A673 (cell line): ENCODE results near the gene LTF. TPM values are rescaled to one million over a fixed set of nuclear protein-coding genes. Genes with fewer than 3 reads are reported as not detected.

Experiments used
- BruUV-seq: library from RNA; stranded (reverse); fragments of 400-500 nt; replicated peaks from 2 replicates; lab custom pipeline; 2021; lab: Mats Ljungman, UMichigan
- CTCF ChIA-PET: fragments of 300-600 bp; sonication (Branson Sonifier 250); formaldehyde crosslinking; loops from one replicate; lab custom pipeline; 2022; ENCODE audit warnings: antibody characterized with exemption; lab: Charles Lee
- POLR2A ChIA-PET: fragments of 300-600 bp; sonication (Branson Sonifier 250); formaldehyde crosslinking; loops from one replicate; lab custom pipeline; 2022; ENCODE audit warnings: antibody characterized with exemption; ENCODE audit not compliant: low non-redundant PET; lab: Charles Lee
- DNase-seq: peaks from one replicate; pipeline ENCODE4 v3.0.0-alpha.2; 2015; ENCODE audit warnings: low spot score
- H3K27ac ChIP-seq: fragments of 200-600 bp; sonication (generic); 2 replicates; pipeline ENCODE4 v1.5.1; 2016; ENCODE audit warnings: mixed run types, low read depth, mild to moderate bottlenecking, mixed read lengths, antibody characterized with exemption, low read length; ENCODE audit not compliant: poor library complexity, severe bottlenecking
- H3K27me3 ChIP-seq: fragments of 200-600 bp; sonication (generic); replicated peaks from 2 replicates; pipeline ENCODE4 v1.6.1; 2017; ENCODE audit warnings: mixed run types, low read depth, mild to moderate bottlenecking, mixed read lengths, antibody characterized with exemption, low read length; ENCODE audit not compliant: insufficient read depth, poor library complexity
- H3K36me3 ChIP-seq: fragments of 200-600 bp; sonication (generic); 2 replicates; pipeline ENCODE4 v1.6.1; 2016; ENCODE audit warnings: mixed run types, mild to moderate bottlenecking, mixed read lengths, antibody characterized with exemption, low read length; ENCODE audit not compliant: insufficient read depth, poor library complexity, severe bottlenecking
- H3K4me1 ChIP-seq: fragments of 200-600 bp; sonication (generic); 2 replicates; pipeline ENCODE4 v1.6.1; 2017; ENCODE audit warnings: mixed run types, mild to moderate bottlenecking, mixed read lengths, antibody characterized with exemption, low read length; ENCODE audit not compliant: insufficient read depth, poor library complexity, severe bottlenecking
- H3K4me3 ChIP-seq: fragments of 200-600 bp; sonication (generic); 2 replicates; pipeline ENCODE4 v1.5.1; 2016; ENCODE audit warnings: low read depth, mixed run types, mild to moderate bottlenecking, mixed read lengths, low read length; ENCODE audit not compliant: poor library complexity, severe bottlenecking
- H3K9me3 ChIP-seq: fragments of 200-600 bp; sonication (generic); 2 replicates; pipeline ENCODE4 v1.6.1; 2016; ENCODE audit warnings: mixed run types, low read depth, mild to moderate bottlenecking, mixed read lengths, antibody characterized with exemption, low read length; ENCODE audit not compliant: poor library complexity, severe bottlenecking
- EZH2 ChIP-seq: fragments of 200-600 bp; sonication (generic); IDR thresholded peaks from 2 replicates; pipeline ENCODE4 v1.6.1; 2017; ENCODE audit warnings: borderline replicate concordance, low read depth, mild to moderate bottlenecking, mixed read lengths, antibody characterized with exemption, low read length; ENCODE audit not compliant: poor library complexity, severe bottlenecking
- intact Hi-C: fragments of 100-400 bp; cut with micrococcal nuclease; formaldehyde crosslinking; loops from one replicate; pipeline ENCODE4 v1.10.0; 2022; ENCODE audit not compliant: unreplicated experiment
- total RNA-seq: library from RNA; stranded (reverse); gene quantifications from 2 replicates; pipeline ENCODE4 v1.2.3, GENCODE V29; 2021
- TF ChIP-seq, protein P1 (sequence below): fragments of 300-800, 200-600 bp; sonication (generic); conservative IDR thresholded peaks from 2 replicates; pipeline ENCODE4 v1.5.1; 2017; ENCODE audit warnings: low read depth, mild to moderate bottlenecking, antibody characterized with exemption, low read length, moderate library complexity, mixed read lengths

Gene LTF
- total RNA-seq, 1 experiment from 2014 or later: not detected

DNA sequence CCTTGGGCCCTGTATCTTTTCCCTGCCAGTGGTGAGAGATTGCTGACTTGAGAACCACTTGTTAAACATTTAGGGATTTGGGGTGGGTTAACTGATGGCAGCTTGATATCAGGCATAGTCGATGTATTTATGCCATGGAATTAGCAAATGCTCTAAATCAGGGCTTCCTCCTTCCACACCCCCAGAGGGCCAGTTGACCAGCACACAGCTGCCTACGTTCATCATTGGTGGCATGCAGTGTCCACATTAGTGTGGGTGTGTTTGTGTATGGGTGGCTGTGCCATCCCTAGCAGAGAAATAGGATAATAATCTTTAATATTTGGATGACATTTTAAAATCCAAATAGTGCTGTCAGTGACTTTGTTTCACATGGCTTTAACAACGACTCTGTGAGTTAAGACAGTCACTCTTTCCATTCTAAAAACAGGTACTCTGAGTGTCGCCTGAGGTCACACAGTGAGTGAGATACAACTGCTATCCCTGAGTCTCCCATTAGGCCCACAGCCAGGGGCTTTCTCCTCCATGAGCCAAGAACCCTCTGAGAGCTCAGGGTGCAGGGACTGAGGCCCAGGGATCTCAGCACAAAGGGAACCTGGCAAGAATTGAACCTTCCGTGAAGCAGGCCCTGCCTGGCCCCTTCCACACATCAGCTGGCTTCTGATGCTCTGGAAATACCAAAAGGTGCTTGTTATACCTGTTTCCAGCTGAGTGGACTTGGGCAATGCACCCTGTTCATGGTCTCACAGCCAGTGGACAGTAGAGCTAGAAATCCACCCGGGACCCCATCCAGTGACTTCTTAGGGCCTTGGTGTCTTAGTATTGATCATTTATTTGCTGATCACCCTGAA is 4.3 kb upstream of the LTF start:
- BruUV-seq: no TSS peak
- H3K4me1 ChIP-seq: no peaks in the 10 kb centered on the region
- no peak overlapping the region for H3K27ac ChIP-seq
- no peak overlapping the region for H3K4me3 ChIP-seq
- intact Hi-C loops: no loop called here
- no peak for DNase-seq
- POLR2A ChIA-PET: no interaction called here
- H3K9me3 ChIP-seq: no peaks in the 10 kb centered on the region
- TF ChIP-seq, protein P1, sequence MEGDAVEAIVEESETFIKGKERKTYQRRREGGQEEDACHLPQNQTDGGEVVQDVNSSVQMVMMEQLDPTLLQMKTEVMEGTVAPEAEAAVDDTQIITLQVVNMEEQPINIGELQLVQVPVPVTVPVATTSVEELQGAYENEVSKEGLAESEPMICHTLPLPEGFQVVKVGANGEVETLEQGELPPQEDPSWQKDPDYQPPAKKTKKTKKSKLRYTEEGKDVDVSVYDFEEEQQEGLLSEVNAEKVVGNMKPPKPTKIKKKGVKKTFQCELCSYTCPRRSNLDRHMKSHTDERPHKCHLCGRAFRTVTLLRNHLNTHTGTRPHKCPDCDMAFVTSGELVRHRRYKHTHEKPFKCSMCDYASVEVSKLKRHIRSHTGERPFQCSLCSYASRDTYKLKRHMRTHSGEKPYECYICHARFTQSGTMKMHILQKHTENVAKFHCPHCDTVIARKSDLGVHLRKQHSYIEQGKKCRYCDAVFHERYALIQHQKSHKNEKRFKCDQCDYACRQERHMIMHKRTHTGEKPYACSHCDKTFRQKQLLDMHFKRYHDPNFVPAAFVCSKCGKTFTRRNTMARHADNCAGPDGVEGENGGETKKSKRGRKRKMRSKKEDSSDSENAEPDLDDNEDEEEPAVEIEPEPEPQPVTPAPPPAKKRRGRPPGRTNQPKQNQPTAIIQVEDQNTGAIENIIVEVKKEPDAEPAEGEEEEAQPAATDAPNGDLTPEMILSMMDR: no peak
- TF ChIP-seq EZH2: no peak
- H3K27me3 ChIP-seq: no peaks in the 10 kb centered on the region
- CTCF ChIA-PET: no interaction called here
- H3K36me3 ChIP-seq: no peaks in the 10 kb centered on the region

DNA sequence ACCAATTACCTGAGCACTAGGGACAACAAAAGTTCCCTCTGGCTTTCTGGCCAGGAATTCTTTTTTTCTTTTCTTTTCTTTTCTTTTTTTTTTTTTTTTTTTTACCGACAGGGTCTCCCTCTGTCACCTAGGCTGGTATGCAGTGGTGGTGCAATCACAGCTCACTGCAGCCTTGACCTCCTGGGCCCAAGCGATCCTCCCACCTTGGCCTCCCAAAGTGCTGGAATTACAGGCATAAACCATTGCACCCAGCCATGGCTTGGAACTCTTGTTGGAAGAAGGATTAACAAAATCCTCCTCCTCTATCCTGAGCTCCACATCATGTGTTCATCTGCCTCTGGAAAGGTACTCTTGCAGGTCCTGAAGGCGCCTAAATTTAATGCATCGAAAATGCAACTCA is 2.9 kb upstream of the LTF start:
- ChIA-PET POLR2A (no interaction called here), CTCF (no interaction called here)
- Histone ChIP-seq H3K36me3 (no peaks in the 10 kb centered on the region), H3K27ac (no peak overlapping the region), H3K27me3 (no peaks in the 10 kb centered on the region), H3K9me3 (no peaks in the 10 kb centered on the region), H3K4me3 (no peak overlapping the region), H3K4me1 (no peaks in the 10 kb centered on the region)
- no TSS peak for BruUV-seq
- no peak for DNase-seq
- no peak for TF ChIP-seq EZH2
- TF ChIP-seq, protein P1: no peak
- intact Hi-C loops: no loop called here

DNA sequence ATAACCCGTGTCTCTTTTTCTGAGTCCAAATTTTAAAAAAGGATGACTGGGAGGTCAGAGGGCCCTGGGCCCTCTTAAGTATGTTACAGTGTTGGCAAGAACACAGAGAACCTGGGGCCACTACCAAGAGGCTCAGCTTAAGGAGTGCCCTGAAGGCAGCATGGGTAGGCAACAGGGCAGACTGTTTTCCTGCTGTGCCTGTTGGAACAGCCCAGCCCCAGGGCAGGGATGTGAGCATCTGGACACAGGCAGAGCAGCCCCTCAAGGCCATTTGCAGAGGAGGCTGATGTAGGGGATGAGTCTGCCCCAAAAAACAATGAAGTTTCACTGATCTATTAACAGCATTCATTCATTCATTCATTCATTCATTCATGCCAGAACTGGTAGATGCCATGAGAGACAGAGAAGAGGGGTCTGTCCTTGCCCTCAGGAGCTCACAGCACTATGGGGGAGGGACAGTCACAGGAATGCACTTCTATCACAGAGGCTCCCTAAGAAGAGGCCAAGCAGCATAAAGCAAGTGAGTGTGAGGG is 2.2 kb upstream of the LTF start:
- ChIA-PET POLR2A (no interaction called here), CTCF (no interaction called here)
- H3K36me3 ChIP-seq: no peaks in the 10 kb centered on the region
- no peak overlapping the region for H3K27ac ChIP-seq
- no peak overlapping the region for H3K4me3 ChIP-seq
- intact Hi-C loops: no loop called here
- no peak for TF ChIP-seq EZH2
- TF ChIP-seq, protein P1: no peak
- BruUV-seq: no TSS peak
- DNase-seq: no peak
- H3K9me3 ChIP-seq: no peaks in the 10 kb centered on the region
- H3K4me1 ChIP-seq: no peaks in the 10 kb centered on the region
- no peaks in the 10 kb centered on the region for H3K27me3 ChIP-seq
